Measurements from ENCODE around the gene KLHDC3. TPM values are rescaled to one million over a fixed set of nuclear protein-coding genes. Genes with fewer than 3 reads are reported as not detected.

KLHDC3 gene
- total RNA-seq, 1 donor from 2014 or later: 52.1 TPM

DNA sequence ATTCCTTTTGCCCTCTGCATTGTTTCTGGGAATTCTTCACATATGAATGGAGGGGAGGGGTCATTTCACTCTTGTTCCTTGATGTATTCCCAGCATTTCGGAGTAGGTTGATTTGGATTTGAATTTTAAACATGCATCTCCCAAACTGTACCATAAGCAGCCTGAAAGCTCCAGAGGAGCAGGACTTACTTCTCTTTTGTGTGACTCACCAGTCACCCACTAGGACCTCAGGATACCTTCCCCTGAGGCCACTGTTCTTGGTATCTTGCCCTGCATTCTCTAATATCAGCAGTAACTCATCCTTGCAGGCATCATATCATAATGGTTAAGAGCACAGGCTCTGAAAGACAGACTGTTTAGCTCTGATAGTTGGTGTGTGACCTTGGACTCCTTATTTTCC is 44.5 kb downstream of the KLHDC3 start:
- Histone ChIP-seq H3K36me3 (peaks cover 0 to 13% of the 10 kb centered on the region in 2 donors), H3K4me3 (peak overlapping the region; percentile 75 to 82), H3K27me3 (no peaks in the 10 kb centered on the region), H3K27ac (peak overlapping the region; percentile 89), H3K4me1 (peaks cover 41% of the 10 kb centered on the region), H3K9me3 (no peaks in the 10 kb centered on the region)
- DNase-seq (ENCODE audit: extremely low spot score in 2 of 2): no peak
- intact Hi-C loops (cut with DNase I): no loop called here
- TF ChIP-seq POLR2A (IDR thresholded peaks at IDR 0.05) (no peak), POLR2AphosphoS5 (IDR thresholded peaks at IDR 0.05; ENCODE audit: insufficient read depth in 1 of 2, low read depth in 1 of 2) (no peak)
- TF ChIP-seq, protein P1, sequence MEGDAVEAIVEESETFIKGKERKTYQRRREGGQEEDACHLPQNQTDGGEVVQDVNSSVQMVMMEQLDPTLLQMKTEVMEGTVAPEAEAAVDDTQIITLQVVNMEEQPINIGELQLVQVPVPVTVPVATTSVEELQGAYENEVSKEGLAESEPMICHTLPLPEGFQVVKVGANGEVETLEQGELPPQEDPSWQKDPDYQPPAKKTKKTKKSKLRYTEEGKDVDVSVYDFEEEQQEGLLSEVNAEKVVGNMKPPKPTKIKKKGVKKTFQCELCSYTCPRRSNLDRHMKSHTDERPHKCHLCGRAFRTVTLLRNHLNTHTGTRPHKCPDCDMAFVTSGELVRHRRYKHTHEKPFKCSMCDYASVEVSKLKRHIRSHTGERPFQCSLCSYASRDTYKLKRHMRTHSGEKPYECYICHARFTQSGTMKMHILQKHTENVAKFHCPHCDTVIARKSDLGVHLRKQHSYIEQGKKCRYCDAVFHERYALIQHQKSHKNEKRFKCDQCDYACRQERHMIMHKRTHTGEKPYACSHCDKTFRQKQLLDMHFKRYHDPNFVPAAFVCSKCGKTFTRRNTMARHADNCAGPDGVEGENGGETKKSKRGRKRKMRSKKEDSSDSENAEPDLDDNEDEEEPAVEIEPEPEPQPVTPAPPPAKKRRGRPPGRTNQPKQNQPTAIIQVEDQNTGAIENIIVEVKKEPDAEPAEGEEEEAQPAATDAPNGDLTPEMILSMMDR (IDR thresholded peaks at IDR 0.05): no peak

GRCh38 chr6:43059168-43060033 is 45.4 kb downstream of the KLHDC3 start, which contains the start of the genes KLC4 and MRPL2:
Gene KLC4 (plus strand): TSS chr6:43059631. CDS start chr6:43061336, 1,705 bp downstream.
Gene MRPL2 (minus strand): TSS chr6:43059434. CDS start chr6:43059381, 53 bp downstream.
- Histone ChIP-seq H3K9me3 (no peaks in the 10 kb centered on the region), H3K27ac (peak within 1 kb of the TSS; percentile 89), H3K4me1 (peaks cover 37% of the 10 kb centered on the region), H3K36me3 (peaks cover 0 to 22% of the 10 kb centered on the region in 2 donors), H3K27me3 (no peaks in the 10 kb centered on the region), H3K4me3 (peak within 1 kb of the TSS; percentile 75 to 82)
- TF ChIP-seq POLR2A (IDR thresholded peaks at IDR 0.05) (peak in 1 of 2 donors; percentile 74), POLR2AphosphoS5 (IDR thresholded peaks at IDR 0.05; ENCODE audit: insufficient read depth in 1 of 2, low read depth in 1 of 2) (peak; percentile 92 to 95)
- TF ChIP-seq, protein P1 (IDR thresholded peaks at IDR 0.05): no peak
- peak; percentile 100 for DNase-seq (ENCODE audit: extremely low spot score in 2 of 2)
- intact Hi-C loops (cut with DNase I): no loop called here

DNA sequence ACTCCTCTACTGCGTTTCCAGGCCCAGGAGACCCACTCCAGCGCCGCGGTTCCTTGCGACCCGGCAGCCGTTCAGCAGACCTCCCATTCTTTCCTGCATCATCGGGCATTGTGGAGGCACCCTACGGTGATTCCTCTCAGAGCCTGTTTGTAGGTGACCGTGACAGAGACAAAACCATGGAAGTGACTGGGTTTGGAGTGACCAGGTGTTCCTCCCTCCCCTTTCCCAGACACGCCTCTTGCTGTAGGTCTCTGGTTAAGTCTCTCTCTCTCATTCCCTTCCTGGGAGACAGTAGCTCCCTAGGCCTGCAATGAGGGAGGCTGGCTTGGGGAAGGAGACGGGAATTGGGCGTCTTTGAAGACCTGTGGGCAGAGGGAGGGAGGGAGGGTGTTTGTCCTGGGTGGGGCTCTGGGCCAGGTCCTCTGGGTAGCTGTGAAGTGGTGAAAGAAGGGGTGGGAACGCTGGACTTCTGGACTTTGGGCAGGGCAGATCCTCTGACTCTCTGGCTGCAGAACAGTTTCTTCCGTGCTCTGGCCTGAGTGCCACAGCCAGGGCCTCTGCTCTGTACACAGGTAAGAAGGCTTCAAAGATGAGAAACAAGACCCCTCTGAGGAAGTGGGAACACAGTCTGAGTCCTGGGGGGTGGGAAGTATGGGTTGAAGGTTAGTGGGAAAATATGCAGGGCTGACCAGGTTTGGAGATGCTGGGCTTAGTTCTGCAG is 46.1 kb downstream of the KLHDC3 start:
- H3K4me1 ChIP-seq: peaks cover 32% of the 10 kb centered on the region
- H3K36me3 ChIP-seq: peaks cover 0 to 24% of the 10 kb centered on the region in 2 donors
- no peaks in the 10 kb centered on the region for H3K27me3 ChIP-seq
- H3K27ac ChIP-seq: peak overlapping the region; percentile 89
- intact Hi-C loops (cut with DNase I): no loop called here
- H3K4me3 ChIP-seq: peak overlapping the region; percentile 75 to 82
- no peak for DNase-seq (ENCODE audit: extremely low spot score in 2 of 2)
- H3K9me3 ChIP-seq: no peaks in the 10 kb centered on the region
- no peak for TF ChIP-seq POLR2AphosphoS5 (IDR thresholded peaks at IDR 0.05; ENCODE audit: insufficient read depth in 1 of 2, low read depth in 1 of 2)
- TF ChIP-seq, protein P1 (IDR thresholded peaks at IDR 0.05): no peak

- peak overlapping the region; percentile 89 for H3K27ac ChIP-seq
- TF ChIP-seq POLR2AphosphoS5 (IDR thresholded peaks at IDR 0.05; ENCODE audit: insufficient read depth in 1 of 2, low read depth in 1 of 2) (no peak), POLR2A (IDR thresholded peaks at IDR 0.05) (no peak)
- TF ChIP-seq, protein P1 (IDR thresholded peaks at IDR 0.05): no peak
- no peak for DNase-seq (ENCODE audit: extremely low spot score in 2 of 2)
- H3K27me3 ChIP-seq: no peaks in the 10 kb centered on the region
- H3K4me3 ChIP-seq: peak overlapping the region; percentile 75 to 82
- H3K4me1 ChIP-seq: peaks cover 32% of the 10 kb centered on the region
- H3K9me3 ChIP-seq: no peaks in the 10 kb centered on the region
- intact Hi-C loops (cut with DNase I): no loop called here
- H3K36me3 ChIP-seq: peaks cover 0 to 28% of the 10 kb centered on the region in 2 donors
Measured at GRCh38 chr6:43060755-43061633, 46.9 kb downstream of the KLHDC3 start.

Data from vagina (tissue), 2 donors.